Suppressor macrophage (primary cell): ENCODE results near the gene ZCCHC4.

Source experiments
- DNase-seq, 4 experiments: peaks; one replicate each; pipeline ENCODE4 v3.0.0-alpha.2; 2020 to 2022
- total RNA-seq, 17 experiments: gene quantifications; one replicate each; lab custom pipeline; 2026; ENCODE audit warnings: mixed read lengths in 6 of 17, inconsistent platforms in 3 of 17; lab: John Stamatoyannopoulos, UW

The ZCCHC4 gene
- 4.1 to 27.9 (median 15.3) reads per million in 17 experiments for total RNA-seq

GRCh38 chr4:25312496-25313200, at the start of gene ZCCHC4:
Gene ZCCHC4 (plus strand): TSS chr4:25312774. CDS start chr4:25312810, 36 bp downstream.
- peak; percentile 94 to 98 (median 96) for DNase-seq

GRCh38 chr4:25271866-25272265, 40.7 kb upstream of the ZCCHC4 start:
- no peak for DNase-seq

- no peak for DNase-seq
These were observed 32.4 kb upstream of the ZCCHC4 start for GRCh38 chr4:25280210-25280609.

GRCh38 chr4:25283948-25284347, 28.6 kb upstream of the ZCCHC4 start:
- no peak for DNase-seq

- DNase-seq, result no peak
These were observed 28.1 kb upstream of the ZCCHC4 start for GRCh38 chr4:25284466-25284865.

GRCh38 chr4:25290490-25291067, 22.0 kb upstream of the ZCCHC4 start:
- no peak for DNase-seq

- no peak for DNase-seq
These were observed 21.3 kb upstream of the ZCCHC4 start for GRCh38 chr4:25291158-25291733.

- DNase-seq, result no peak
These were observed 14.9 kb upstream of the ZCCHC4 start for GRCh38 chr4:25297528-25298242.

GRCh38 chr4:25299476-25300203, 12.9 kb upstream of the ZCCHC4 start:
- DNase-seq, result no peak

- DNase-seq, result no peak
These were observed 11.1 kb upstream of the ZCCHC4 start for GRCh38 chr4:25301471-25301870.

GRCh38 chr4:25302626-25303025, 9.9 kb upstream of the ZCCHC4 start:
- no peak for DNase-seq

- DNase-seq, result no peak
These were observed 9.0 kb upstream of the ZCCHC4 start for GRCh38 chr4:25303578-25303977.

GRCh38 chr4:25306518-25307057, 6.0 kb upstream of the ZCCHC4 start:
- DNase-seq, result no peak

- DNase-seq, result no peak
These were observed 5.0 kb upstream of the ZCCHC4 start for GRCh38 chr4:25307596-25307995.

GRCh38 chr4:25308306-25308705, 4.3 kb upstream of the ZCCHC4 start:
- peak; percentile 30 to 56 (median 48) for DNase-seq

GRCh38 chr4:25308761-25309160, 3.8 kb upstream of the ZCCHC4 start:
- peak in 2 of 4 experiments; percentile 22 to 27 for DNase-seq

GRCh38 chr4:25310066-25310802, 2.3 kb upstream of the ZCCHC4 start:
- peak in 3 of 4 experiments; percentile 16 to 59 (median 45) for DNase-seq

- no peak for DNase-seq
These were observed 1.8 kb upstream of the ZCCHC4 start for GRCh38 chr4:25310803-25311166.

GRCh38 chr4:25313201-25313895, 774 bp downstream of the ZCCHC4 start:
- DNase-seq, result peak in 2 of 4 experiments; percentile 7 to 44

- peak in 3 of 4 experiments; percentile 26 to 46 (median 40) for DNase-seq
These were observed 7.8 kb downstream of the ZCCHC4 start for GRCh38 chr4:25320336-25320735.

- peak; percentile 70 to 90 (median 80) for DNase-seq
These were observed 8.2 kb downstream of the ZCCHC4 start for GRCh38 chr4:25320773-25321172.
